Right lobe of liver (tissue), 4 donors: ENCODE results near the gene PLXNB2.

Experiments
- CTCF ChIP-seq, 4 donors: fragments of 200-600 bp in 3 of 4; fragments of 450-650 bp in 1 of 4; IDR thresholded peaks; one replicate each; pipeline versions ENCODE4 v1.5.1 to v1.8.0; 2016 to 2022; ENCODE audit warnings: antibody characterized with exemption in 4 of 4, mild to moderate bottlenecking in 2 of 4
- POLR2A ChIP-seq: fragments of 450-650 bp; IDR thresholded peaks from one replicate; pipeline ENCODE4 v1.6.1; 2017; ENCODE audit warnings: antibody characterized with exemption, mild to moderate bottlenecking
- donor health status: DM: no; HTN: no; CAD: no.
- donor health status: DM: no; HTN: no; CAD: no.
- donor health status: DM: no; HTN: yes; CAD: no.

- no peak for TF ChIP-seq CTCF (IDR thresholded peaks at IDR 0.05)
- no peak for TF ChIP-seq POLR2A
These were observed 9.8 kb downstream of the PLXNB2 start for GRCh38 chr22:50297510-50298265.
